HG03571 (cell line): ENCODE measurements around the gene NEDD4L.

Experiments used
- ATAC-seq: cut with Tn5 transposase; IDR thresholded peaks from one replicate; pipeline ENCODE4 v1.9.1; 2021; ENCODE audit not compliant: unreplicated experiment

The NEDD4L gene

GRCh38 chr18:58051765-58052460 lies 7.9 kb downstream of the NEDD4L start:
- ATAC-seq: no peak

- ATAC-seq: no peak
These were observed 8.9 kb downstream of the NEDD4L start for GRCh38 chr18:58052960-58053359.

- ATAC-seq: no peak
These were observed 10.2 kb downstream of the NEDD4L start for GRCh38 chr18:58054041-58054781.

- ATAC-seq: no peak
These were observed 12.0 kb downstream of the NEDD4L start for GRCh38 chr18:58055890-58056558.

GRCh38 chr18:58056852-58057251 lies 12.8 kb downstream of the NEDD4L start:
- ATAC-seq: no peak

GRCh38 chr18:58057291-58057965 lies 13.4 kb downstream of the NEDD4L start:
- no peak for ATAC-seq

GRCh38 chr18:58058720-58059119 lies 14.7 kb downstream of the NEDD4L start:
- ATAC-seq: no peak

- no peak for ATAC-seq
These were observed 16.2 kb downstream of the NEDD4L start for GRCh38 chr18:58060254-58060653.

GRCh38 chr18:58061349-58061748 lies 17.3 kb downstream of the NEDD4L start:
- ATAC-seq: no peak

GRCh38 chr18:58064406-58064998 lies 20.5 kb downstream of the NEDD4L start:
- ATAC-seq: no peak

- no peak for ATAC-seq
These were observed 21.9 kb downstream of the NEDD4L start for GRCh38 chr18:58065956-58066355.

GRCh38 chr18:58067601-58068000 lies 23.6 kb downstream of the NEDD4L start:
- no peak for ATAC-seq

GRCh38 chr18:58069099-58069498 lies 25.1 kb downstream of the NEDD4L start:
- no peak for ATAC-seq

- no peak for ATAC-seq
These were observed 25.8 kb downstream of the NEDD4L start for GRCh38 chr18:58069721-58070292.

GRCh38 chr18:58076052-58076451 lies 32.0 kb downstream of the NEDD4L start:
- no peak for ATAC-seq

GRCh38 chr18:58077329-58077728 lies 33.3 kb downstream of the NEDD4L start:
- ATAC-seq: no peak

- no peak for ATAC-seq
These were observed 35.0 kb downstream of the NEDD4L start for GRCh38 chr18:58078889-58079573.

- no peak for ATAC-seq
These were observed 36.4 kb downstream of the NEDD4L start for GRCh38 chr18:58080451-58080850.

GRCh38 chr18:58087928-58088690 lies 44.1 kb downstream of the NEDD4L start:
- ATAC-seq: no peak
